Middle frontal gyrus (tissue), 1 donor: ENCODE results near the gene TTC9B.

ENCODE experiments used
- DNase-seq: peaks from one replicate; pipeline ENCODE4 v3.0.0-alpha.2; 2015; ENCODE audit warnings: low spot score; ENCODE audit errors: extremely low spot score

The TTC9B gene

DNA sequence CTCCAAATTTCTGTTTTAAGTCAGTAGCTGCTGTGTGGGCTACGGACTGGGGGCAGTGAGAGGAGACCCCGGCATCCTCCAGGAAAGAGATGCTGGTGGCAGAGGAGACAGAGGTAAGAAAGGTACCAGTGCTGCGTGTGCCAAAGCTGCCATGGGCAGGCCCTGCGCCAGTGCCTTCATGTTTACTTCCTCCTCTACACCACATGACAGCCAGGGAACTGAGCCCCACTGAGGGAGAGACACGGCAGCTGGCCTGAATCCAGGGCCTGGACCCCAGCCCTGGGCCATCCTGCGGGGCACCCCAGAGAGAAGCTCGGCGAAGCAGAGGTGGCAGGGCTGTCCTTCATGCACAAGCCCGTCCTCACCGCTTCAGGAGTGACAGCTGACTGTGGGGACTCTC, 31.0 kb upstream of the TTC9B start:
- DNase-seq, result no peak

DNA sequence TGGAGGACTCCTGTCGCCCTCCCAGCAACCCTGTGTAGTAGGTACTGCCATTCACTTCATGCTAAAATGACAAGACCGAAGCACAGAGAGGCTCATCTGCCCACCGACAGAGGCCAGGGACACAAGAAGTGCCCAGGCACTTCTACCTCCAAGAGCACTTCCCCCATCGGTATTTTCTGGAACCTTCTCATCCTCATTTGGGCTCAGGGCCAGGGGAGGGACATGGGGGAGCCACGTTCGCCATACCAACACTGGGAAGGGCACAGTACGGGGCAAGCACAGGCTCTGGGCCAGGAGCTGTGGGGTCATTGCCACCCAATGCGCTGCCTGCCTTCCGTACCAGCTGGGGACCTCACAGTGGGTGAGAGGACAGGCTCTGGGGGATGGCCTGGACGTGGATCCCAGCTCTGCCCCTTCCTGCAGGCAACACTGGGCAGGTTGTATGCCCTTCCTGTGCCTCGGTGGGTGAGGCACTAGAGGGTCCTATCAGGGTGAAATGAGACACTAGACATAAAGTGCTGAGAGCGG, 29.6 kb upstream of the TTC9B start:
- no peak for DNase-seq

DNA sequence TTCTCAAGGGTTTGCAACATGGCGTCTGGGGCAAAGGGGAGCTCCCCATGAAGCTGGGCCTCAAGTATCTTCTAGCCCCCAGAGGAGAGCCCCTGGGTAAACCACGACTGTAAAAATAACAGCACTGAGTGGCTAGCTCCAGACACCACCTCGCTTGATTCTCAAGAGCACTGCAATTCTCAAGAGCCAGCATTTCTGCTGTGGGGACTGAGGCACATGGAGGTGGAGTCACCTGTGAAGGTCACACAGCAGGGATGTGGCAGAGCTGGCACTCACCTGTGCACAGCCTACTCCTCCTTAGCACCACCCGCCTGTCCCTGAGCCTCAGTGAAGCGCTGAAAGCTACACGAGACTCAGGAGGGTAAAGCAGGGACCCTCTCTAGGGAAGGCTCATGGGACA, 29.0 kb upstream of the TTC9B start:
- DNase-seq, result no peak

DNA sequence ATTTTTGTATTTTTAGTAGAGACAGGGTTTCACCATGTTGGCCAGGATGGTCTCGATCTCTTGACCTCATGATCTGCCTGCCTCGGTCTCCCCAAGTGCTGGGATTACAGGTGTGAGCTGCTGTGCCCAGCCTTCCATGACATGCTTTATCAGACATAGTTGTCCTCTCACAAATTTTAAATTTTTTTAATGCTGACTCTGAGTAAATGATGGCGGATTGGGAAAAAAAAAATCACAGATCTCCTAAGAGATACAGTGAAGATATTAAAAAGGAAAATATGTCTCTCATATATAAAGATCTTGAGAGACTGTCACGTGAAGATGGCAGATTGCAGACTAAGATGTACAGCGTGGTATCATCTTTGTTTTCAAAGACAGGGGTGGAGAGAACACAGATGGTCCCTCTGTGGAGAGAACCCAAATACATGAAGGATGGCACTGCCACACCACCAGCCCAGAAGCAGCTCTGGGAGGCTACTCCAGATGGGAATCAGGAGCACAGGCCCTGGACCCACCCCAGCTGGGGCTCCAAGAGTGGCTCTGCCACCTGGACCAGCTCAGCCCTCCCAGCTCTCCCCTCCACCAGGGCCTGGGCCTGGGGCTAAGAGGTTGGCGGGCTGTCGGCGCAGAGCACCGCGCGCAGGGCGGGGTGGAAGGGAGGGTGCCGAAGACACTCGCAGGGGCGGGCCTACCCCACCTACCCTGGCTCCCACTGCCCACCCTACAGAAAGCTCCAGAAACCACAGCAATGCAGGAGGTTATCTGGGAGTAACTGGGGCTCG, 28.3 kb upstream of the TTC9B start:
- DNase-seq, result no peak

DNA sequence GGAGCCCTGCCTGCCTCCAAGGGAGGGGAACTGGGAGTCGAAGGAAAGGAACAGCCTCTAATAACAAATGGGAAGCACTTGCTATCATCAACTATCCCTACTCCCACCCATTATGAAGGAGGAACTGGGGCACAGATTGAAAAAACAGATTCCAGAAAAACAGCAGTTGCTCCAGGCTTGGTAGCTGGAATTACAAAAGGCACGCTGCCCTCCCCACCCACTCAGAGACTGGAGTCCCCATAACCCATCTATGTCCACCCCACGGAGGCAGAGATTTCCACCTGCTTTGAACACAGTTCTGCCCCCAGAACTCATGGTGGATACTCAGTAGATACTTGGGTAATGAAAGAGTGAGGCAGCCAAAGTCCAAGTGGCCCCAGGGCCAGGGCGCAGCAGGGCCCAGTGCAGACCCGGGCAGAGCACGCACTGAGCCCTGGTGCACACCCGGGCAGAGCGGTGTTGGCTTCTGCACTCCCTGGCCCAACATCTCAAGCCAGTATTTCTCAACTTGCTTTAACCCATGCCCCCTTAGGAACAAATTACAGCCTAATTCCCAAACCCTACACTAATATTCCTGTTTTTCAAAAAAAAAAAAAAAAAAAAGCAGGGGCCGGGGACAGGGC, 27.4 kb upstream of the TTC9B start:
- no peak for DNase-seq

DNA sequence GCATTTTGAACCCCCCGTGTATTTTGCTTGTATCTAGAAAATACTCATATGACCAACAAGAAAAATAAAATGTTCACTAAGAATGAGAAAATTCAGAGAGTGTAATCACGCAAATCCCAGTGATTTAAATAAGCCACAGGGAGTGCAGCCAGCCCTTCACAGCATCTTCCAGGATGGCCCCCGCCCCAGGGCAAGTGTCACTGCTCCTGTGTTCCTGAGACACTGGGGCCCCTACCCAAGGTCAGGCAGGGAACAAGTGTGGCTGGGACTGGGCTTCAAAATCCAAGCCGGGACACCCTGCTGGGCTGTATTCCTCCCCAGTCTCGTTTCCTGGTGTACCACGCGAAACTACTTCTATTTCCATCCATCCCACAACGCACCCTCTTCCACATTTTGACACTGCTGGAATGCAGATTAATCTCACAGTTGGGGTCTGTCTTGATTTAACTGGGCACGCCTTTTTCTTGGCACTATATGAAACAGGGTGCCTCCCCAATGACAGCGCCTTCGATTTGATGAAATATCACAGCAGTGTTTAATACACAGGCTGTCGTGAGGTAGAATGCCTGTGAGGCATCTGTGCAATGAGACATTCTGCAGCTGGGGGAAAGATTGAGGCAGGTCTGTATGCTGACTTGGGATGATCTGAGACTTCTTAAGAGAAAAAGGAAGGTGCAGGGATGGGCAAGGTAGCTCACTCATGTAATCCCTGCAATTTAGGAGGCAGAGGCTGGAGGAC, 26.6 kb upstream of the TTC9B start:
- DNase-seq, result no peak

DNA sequence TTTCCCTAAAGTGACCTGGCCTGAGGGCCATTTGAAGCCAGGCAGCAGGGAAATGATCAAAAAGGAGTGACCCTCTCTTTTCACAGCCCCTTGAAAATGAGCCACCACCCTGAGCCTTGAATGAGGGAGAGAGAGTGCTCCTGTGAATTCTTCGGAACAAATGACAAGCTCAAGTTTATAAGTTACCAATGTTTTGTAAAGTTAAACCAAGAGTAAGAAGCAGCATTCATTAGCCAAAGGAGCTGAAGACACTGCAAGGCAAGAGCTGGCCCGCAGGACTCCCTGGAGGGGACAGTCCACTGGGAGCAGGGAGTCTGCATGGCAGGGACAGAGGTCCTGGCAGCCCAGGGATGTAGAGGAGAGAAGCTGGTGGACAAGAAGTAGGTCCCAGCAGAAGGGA, 25.0 kb upstream of the TTC9B start:
- DNase-seq, result no peak

DNA sequence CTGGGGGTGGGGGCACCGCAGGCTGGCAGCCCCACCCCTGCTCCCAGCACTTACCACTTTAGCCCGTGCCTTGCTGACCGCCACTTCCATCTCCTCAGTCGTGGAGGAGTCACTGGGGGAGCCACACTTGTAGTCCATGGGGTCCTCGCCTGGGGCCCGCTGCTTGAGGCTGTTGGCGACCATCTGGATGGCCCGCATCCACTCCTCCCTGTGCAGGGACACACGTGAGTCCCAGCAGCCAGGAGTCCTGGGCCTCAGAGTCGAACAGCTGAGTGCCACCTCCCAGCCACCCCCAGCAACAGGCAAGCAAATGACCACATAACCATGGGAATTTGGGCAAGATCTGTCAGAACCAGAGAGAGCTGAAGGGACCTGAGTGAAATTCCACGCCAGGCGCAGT, 24.3 kb upstream of the TTC9B start:
- no peak for DNase-seq

DNA sequence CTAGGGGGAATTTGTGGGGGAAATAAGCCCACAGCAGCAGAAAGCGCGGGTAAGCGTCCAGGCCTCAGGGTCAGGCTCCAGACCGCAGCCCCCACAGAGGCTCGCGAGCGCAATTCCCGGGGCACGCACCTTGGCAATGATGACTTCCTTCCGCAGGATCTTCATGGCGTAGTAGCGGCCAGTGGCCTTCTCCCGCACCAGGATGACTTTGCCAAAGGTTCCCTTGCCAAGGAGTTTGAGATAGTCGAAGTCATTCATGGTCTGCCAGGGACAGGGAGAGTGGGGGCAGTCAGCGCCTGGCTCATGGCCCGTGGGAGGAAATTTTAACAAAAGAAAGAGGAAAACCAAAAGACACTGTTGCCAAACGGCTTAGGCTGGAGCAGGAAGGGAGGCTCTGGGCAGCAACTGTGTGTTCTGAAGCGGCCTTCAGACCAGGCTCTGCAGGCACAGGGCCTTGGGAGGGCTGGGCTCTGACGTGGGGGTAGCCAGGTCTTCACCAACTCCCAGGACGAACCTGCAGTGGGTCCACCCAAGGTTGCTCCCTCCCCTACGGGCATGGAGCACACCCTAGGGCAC, 23.7 kb upstream of the TTC9B start:
- DNase-seq, result peak; percentile 79

DNA sequence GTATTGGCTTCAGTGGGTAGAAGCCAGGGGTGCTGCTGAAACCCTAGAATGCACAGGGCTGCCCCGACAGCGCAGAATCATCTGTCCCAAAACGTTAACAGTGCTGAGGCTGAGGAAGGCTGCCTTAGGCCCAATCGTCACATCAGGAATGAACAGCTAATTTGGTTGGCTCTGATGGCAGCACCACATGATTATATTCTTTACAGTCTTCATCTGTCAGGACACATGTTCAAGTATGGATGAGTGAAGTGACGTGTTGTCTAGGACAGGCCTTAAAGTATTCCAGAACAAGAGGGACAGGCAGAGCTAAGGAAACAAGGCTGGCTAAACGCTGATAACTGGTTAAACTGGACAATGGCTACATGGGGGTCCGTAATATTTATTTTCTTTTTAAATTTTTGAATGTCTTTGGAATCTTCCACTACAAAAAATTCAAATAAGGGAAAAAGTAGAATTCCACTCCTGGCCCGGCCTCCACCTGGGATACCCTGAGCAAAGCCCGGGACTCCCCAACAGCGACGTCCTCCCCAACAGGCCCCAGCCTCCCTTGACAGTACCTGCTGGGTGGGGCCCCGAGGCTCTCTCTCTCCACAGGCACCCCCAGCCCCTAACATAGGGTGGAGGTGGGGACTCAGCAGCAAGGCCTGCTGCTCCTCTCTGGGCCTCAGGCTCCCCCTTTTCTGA, 23.1 kb upstream of the TTC9B start:
- DNase-seq, result no peak

DNA sequence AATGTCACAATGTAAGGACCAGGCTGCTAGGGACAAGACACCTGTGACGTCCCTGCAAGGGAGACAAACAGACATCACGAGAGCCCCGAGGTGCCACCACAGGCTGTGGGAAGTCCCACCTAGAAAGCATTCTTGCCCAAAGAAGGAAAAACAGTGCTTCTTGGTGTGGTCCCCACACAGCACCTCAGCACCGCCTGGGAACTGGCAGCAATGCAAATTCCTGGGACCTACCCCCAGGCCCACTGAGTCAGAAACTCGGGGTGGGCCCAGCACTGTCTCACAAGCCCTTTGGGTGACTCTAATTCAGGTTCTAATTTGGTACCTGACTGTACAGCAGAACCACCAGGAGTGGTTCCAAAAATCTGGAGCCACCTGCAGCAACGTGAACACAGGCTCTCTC, 22.1 kb upstream of the TTC9B start:
- DNase-seq, result no peak

DNA sequence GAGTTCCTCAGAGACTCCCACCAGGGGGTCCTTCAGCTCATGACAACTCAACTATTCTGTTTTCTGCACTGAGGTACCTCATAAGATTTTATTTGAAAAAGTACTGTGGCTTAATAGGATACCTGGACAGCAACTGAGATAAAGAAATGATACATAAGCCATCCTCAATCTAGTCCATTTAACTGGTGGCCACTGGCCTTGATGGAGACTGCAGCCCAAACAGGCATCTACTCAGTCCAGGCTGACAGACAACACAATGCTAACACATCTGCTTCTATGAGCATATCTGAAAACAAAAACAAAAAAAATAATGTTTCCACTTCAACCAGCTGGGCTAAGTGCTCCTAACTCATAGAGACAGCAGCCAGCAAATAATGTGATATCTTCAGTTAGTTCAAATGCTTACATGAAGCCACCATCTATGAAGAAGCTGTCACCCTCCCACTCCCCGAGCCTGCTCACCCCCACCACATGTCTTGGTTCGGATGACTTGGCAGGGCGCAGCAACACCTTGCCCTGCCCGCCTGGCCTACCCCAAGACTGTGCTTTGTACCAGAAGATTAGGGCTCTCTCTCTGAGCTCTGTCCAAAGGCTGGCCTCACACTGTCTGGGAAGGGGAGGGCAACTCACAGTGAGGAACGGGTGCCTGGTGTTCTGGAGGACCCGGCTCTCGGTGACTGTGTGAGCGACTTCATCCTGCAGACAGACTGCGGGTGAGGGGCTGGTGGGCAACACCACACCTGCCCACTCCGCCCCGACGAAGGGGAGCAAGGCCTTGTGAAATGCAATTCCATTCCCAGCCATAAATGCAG, 21.4 kb upstream of the TTC9B start:
- DNase-seq, result no peak

DNA sequence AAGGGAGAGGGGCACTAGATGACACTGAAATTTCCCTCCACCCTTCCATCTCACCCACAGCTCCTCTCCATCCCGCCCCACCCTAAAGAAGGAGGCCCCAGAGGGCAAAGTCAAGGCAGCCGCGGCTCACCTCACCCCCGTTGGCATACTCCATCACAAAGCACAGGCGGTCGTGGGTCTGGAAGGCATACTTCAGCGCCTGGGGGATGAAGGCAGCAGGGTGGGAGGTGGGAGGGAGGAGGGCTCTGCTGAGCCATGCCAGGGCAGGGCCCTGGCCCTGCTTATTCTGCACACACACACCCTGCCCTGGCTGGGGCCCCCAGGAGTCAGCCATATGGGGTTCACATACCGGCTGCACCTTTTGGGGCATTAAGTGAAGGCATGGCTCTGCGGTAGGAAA, 20.6 kb upstream of the TTC9B start:
- no peak for DNase-seq

DNA sequence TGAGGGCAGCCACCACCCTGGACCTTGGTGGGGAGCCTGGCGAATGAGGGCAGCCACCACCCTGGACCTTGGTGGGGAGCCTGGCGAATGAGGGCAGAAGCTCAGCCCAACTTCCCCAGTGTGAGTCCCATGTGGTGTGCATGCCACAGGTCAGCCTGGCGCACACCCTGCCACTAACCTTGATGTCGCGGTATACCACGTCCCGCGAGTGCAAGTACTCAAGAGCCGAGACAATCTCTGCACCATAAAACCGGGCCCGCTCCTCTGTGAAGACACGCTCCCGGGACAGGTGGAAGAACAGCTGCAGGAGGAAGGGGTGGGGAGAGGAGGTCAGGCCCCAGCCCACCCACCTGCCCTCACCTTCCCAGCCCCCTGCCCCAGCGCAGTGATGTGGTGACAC, 19.6 kb upstream of the TTC9B start:
- DNase-seq, result no peak

DNA sequence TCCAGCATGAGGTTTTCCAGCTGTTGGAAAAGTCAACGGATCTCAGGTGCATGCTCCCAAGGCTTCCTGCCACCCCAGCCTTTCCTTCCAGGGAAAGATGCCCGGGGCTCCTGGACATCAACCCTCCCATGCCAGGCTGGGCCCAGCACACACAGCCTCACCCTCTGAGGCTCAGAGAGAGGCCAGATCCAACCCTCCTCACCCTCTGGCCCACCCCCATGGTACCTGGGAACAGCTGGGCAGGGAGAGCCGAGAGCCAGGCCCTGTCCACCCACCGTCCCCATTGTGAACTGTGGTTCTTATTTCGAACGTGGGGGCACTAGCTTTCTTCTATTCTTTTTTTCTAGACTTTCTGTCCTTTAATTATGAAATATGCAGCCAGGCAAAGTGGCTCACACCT, 18.2 kb upstream of the TTC9B start:
- no peak for DNase-seq

DNA sequence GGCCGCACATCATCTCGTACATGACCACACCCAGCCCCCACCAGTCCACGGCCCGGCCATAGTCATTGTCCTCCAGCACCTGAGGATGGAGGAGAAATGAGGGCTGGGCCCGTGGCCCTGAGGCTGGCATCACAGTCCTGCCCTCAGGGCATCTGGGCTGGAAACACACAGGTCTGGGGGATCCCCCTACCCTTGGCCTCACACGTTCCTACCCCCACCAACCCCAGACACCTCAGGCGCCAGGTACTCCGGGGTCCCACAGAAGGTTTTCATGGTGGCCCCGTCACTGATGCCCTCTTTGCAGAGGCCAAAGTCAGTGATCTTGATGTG, 17.8 kb upstream of the TTC9B start:
- DNase-seq, result no peak

DNA sequence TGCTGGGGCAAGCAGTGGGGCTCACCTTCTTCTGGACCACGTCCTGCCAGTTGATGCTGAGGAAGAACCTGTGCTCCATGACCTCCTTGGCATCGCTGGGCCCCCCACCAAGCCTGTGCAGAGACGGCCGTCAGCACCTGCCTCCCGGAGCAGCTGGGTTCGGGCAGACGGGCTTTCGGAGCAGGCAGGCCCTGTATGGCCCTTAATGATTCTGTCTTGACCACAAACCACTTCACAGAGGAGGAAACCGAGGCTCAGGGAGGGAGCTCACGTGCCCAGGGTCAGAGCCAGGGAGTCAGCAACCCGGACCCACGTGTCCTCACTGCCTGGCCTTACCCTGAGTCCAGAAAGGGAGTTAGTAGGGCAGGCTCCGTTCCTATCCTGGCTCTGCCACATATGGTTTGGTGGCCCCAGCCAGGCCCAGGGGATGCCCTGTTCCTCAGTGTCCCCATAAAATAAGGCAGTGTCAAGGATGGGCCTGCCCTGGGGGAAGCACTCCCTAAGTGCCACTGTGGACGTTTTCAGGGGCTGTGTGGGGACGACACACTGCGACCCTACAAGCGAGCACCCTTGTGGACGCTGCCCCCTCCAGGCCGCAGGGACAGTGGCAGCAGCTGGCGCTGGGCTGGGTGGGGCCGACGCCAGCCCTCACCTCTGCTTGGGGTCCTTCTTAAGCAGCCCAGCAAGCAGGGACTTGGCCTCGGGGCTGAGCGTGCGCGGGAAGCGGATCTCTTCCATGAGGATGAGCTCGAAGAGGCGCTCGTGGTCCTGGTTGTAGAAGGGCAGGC, 17.2 kb upstream of the TTC9B start:
- DNase-seq, result no peak

DNA sequence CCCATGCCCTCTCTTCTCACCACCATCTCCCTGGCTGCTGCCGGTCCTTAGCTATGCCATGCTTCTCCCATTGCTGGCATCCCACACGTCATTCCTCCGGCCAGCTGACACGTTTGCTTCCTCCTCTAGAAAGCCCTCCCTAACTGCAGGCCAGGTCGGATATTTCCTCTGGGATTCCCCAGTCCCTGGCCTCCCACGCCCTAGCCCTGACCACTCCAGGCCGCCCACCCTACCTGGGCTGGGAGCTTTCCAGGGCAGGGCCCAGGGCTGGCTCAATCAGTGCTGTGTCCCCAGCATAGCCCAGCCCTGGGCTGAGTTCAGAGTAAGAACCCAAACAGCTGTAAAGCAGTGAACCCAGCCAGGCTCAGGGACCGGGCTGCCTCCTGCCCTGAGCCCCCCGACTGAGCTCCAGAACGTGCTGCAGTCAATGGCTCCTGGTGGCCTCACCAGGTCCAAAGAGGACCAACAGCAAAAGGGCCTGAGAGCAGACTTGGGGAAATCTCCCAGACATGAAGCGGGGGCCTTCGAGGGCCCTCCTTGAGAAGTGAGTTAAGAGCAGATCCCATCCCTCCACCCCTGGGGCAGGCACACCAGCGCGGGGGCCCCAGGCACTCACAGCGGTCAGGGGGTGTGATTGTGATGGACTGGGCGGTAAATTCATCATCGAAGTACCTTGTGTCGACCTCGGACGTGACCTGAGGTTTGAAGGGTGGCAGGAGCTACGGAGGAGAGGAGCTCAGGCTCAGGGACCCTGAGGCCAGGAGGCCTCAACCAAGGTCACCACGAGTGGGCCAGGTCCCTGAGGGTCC, 16.4 kb upstream of the TTC9B start:
- no peak for DNase-seq

DNA sequence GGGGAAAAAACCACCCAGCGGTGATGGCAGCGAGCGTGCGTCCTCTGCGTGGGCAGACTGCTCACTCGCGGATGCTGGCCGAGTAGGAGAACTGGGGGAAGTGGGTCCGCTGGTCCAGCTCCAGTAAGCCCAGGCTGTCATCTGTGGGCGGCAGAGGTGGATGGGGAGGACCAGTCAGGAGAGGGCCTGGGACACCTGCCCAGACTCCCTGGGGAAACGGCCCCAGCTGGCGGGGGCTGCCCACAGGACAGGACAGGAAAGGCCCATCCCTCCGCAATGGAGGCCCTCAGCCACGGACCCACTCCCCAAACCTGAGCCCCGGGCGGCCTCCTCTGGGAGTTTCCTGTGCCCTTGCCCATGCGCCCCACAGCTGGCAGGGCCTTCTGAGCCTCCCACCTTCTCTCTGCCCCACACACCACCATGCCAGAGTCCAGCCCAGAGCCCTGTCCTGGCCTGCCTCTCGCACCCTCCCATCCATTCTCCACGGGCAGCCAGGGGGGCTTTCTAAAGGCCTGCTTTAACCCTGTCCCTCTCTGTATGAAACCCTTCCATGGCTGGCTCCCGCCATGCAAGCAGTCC, 15.7 kb upstream of the TTC9B start:
- no peak for DNase-seq
